Lung (tissue), 12 donors: ENCODE measurements around the gene PAX9. TPM values are rescaled to one million over a fixed set of nuclear protein-coding genes. Genes with fewer than 3 reads are reported as not detected.

ENCODE experiments used
- ATAC-seq: fragments of 200-7000 bp; cut with Tn5 transposase; one replicate; pipeline ENCODE4 v1.9.1; 2020; ENCODE audit warnings: moderate number of reproducible peaks; ENCODE audit not compliant: insufficient read depth, low FRiP score
- DNase-seq, 3 donors: peaks; one replicate each; pipeline ENCODE4 v3.0.0-alpha.2; 2013 to 2017
- H3K27ac ChIP-seq, 2 donors: one replicate each; pipeline ENCODE4 v1.5.1; 2013; ENCODE audit warnings: mild to moderate bottlenecking in 2 of 2, moderate library complexity in 2 of 2, control low read depth in 1 of 2, inconsistent platforms in 1 of 2, low read depth in 1 of 2, low read length in 1 of 2
- H3K27me3 ChIP-seq, 3 donors: one replicate each; pipeline ENCODE4 v1.5.1; 2013; ENCODE audit warnings: low read length in 2 of 3; ENCODE audit not compliant: control insufficient read depth in 3 of 3, insufficient read depth in 3 of 3
- H3K36me3 ChIP-seq, 4 donors: one replicate each; pipeline ENCODE4 v1.5.1; 2013; ENCODE audit warnings: low read length in 4 of 4, mild to moderate bottlenecking in 1 of 4, moderate library complexity in 1 of 4; ENCODE audit not compliant: control insufficient read depth in 4 of 4, insufficient read depth in 4 of 4
- H3K4me1 ChIP-seq, 5 donors: one replicate each; pipeline ENCODE4 v1.5.1; 2013; ENCODE audit warnings: low read length in 5 of 5, mild to moderate bottlenecking in 2 of 5, moderate library complexity in 1 of 5; ENCODE audit not compliant: control insufficient read depth in 5 of 5, insufficient read depth in 5 of 5
- H3K4me3 ChIP-seq: one replicate; pipeline ENCODE4 v1.5.1; 2013; ENCODE audit warnings: mild to moderate bottlenecking, control low read depth, moderate library complexity
- H3K9ac ChIP-seq, 2 donors: one replicate each; pipeline ENCODE4 v1.5.1; 2013; ENCODE audit warnings: low read length in 2 of 2, control low read depth in 1 of 2; ENCODE audit not compliant: insufficient read depth in 1 of 2
- H3K9me3 ChIP-seq, 4 donors: one replicate each; pipeline ENCODE4 v1.5.1; 2013; ENCODE audit warnings: low read length in 3 of 4, mild to moderate bottlenecking in 1 of 4, moderate library complexity in 1 of 4; ENCODE audit not compliant: control insufficient read depth in 4 of 4, insufficient read depth in 3 of 4
- CTCF ChIP-seq: IDR thresholded peaks from 2 replicates; pipeline ENCODE4 v1.5.1; 2012; ENCODE audit warnings: mild to moderate bottlenecking; ENCODE audit errors: control extremely low read depth, extremely low read depth
- WGBS, 2 donors: extraction: QIAGEN DNeasy Blood & Tissue Kit; methylation state at CpG; one replicate each; pipeline ENCODE4 v1.1.7; 2013; 5-methylcytosine and 5-hydroxymethylcytosine counted together
- polyA plus RNA-seq, 2 donors: library from polyadenylated mRNA; stranded (reverse); fragments of 200-250 nt; gene quantifications; one replicate each; pipeline ENCODE4 v1.2.1, GENCODE V29; 2013
- total RNA-seq, 2 donors: library from RNA; depleted of rRNA in 1 of 2; stranded (reverse); fragments of >200 nt in 1 of 2; gene quantifications; one replicate each; pipeline ENCODE4 v1.2.1, GENCODE V29; 2014 to 2021
- donor health status: control.
- donor health status: control.
- donor health status: Bipolar disorder and iron deficiency.
- donor health status: healthy.
- donor health status: DM: yes; HTN: yes; CAD: no.

Gene PAX9
- total and polyA plus RNA-seq, 4 donors, result 1.2 to 6.0 (median 1.8) TPM

GRCh38 chr14:36723530-36723929, 61.9 kb downstream of the PAX9 start:
- TF ChIP-seq CTCF, result no peak
- Histone ChIP-seq H3K27ac (no peak overlapping the region), H3K9ac (no peak overlapping the region), H3K27me3 (peaks cover 0 to 2% (median 0%) of the 10 kb centered on the region in 3 donors), H3K4me3 (no peak overlapping the region), H3K4me1 (no peaks in the 10 kb centered on the region), H3K36me3 (no peaks in the 10 kb centered on the region), H3K9me3 (no peaks in the 10 kb centered on the region)
- 47 to 51% methylated on average over 2 of the region's 2 CpGs for WGBS, 2 donors
- ATAC-seq, result no peak
- no peak for DNase-seq

DNA sequence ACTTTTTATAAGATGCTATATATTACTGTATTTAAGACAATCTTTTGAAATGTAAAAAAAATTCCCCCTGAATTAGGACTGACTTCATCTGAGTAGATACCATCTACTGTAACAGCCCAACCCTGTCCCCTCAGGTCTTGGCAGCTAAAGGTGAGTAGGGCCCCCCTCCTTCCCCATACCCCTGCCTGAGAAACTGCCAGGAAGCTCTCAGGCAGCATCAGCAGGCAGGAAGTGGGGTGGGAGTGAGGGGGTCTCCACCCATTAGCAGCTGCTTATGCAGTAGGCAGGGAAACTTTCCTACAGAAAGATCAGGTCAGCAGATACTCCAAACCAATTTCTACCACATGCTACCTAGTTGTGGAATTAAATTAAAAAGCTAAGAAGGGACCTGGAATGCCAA, 62.5 kb downstream of the PAX9 start:
- no peak overlapping the region for H3K27ac ChIP-seq
- H3K27me3 ChIP-seq, result no peaks in the 10 kb centered on the region
- H3K4me1 ChIP-seq, result no peaks in the 10 kb centered on the region
- DNase-seq (no peak), ATAC-seq (no peak)
- no peaks in the 10 kb centered on the region for H3K9me3 ChIP-seq
- no peak overlapping the region for H3K9ac ChIP-seq
- no peaks in the 10 kb centered on the region for H3K36me3 ChIP-seq
- no peak for TF ChIP-seq CTCF
- no peak overlapping the region for H3K4me3 ChIP-seq

DNA sequence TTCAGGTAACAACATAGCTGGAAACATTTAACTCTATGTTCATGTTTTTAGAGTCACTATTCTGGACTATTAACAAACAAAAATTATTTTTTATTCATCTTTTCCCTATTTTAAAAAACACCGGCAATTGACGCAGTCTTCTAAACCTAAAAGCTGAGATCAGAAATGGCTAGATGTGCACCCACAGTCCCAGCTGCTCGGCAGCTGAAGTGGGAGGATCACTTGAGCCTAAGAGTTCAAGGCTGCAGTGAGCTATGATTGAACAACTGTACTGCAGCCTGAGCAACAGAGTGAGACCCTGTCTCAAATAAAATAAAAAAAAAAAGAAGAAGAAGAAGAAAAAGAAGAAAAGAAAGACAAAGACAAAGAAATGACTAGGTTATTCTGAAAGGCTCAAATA, 64.5 kb downstream of the PAX9 start:
- Histone ChIP-seq H3K27ac (no peak overlapping the region), H3K4me1 (no peaks in the 10 kb centered on the region), H3K9me3 (no peaks in the 10 kb centered on the region), H3K4me3 (no peak overlapping the region), H3K9ac (no peak overlapping the region), H3K36me3 (no peaks in the 10 kb centered on the region), H3K27me3 (no peaks in the 10 kb centered on the region)
- DNase-seq (no peak), ATAC-seq (no peak)
- 86 to 88% methylated on average over 3 of the region's 3 CpGs for WGBS, 2 donors
- TF ChIP-seq CTCF, result no peak

Other genes starting within 250 kb of the PAX9 start
- gene NKX2-1, start 141.6 kb upstream of the PAX9 start, total RNA-seq, result 100 to 1,000 TPM; 185 to 236 TPM
- gene NKX2-1, start 141.6 kb upstream of the PAX9 start, polyA plus RNA-seq, result 100 to 1,000 TPM in 1 of 2 donors, 10 to 100 TPM in 1; 53.4 to 155 TPM
- 1 to 10 TPM in 1 of 2 donors, under 1 TPM in 1; 0.91 to 1.3 TPM for gene NKX2-8, start 79.2 kb upstream of the PAX9 start, total RNA-seq
- 1 to 10 TPM in 1 of 2 donors, under 1 TPM in 1; 0.45 to 1.2 TPM for gene NKX2-8, start 79.2 kb upstream of the PAX9 start, polyA plus RNA-seq